ENCODE measurements around the gene SH3GL2. TPM values are rescaled to one million over a fixed set of nuclear protein-coding genes. Genes with fewer than 3 reads are reported as not detected.

The SH3GL2 gene
- polyA plus RNA-seq, 1 donor (not counting 4 experiments of a cell fraction or from before 2014, with no cell fraction given): not detected

- H4K20me1 ChIP-seq (ENCODE audit: control insufficient read depth, extremely low read depth, insufficient read depth, low read length): no peaks in the 10 kb centered on the region
- H3K9ac ChIP-seq (ENCODE audit: control insufficient read depth, extremely low read depth, insufficient read depth, low read length): no peak overlapping the region
- no peaks in the 10 kb centered on the region for H3K36me3 ChIP-seq (ENCODE audit: control insufficient read depth in 2 of 2, extremely low read depth in 1 of 2, insufficient read depth in 2 of 2, low read length in 2 of 2)
- no peak overlapping the region for H3K4me2 ChIP-seq (ENCODE audit: control insufficient read depth, extremely low read depth, insufficient read depth, low read depth, low read length)
- H3K27me3 ChIP-seq (ENCODE audit: control insufficient read depth, extremely low read depth, insufficient read depth, low read length): no peaks in the 10 kb centered on the region
- H3K79me2 ChIP-seq (ENCODE audit: control insufficient read depth, insufficient read depth, low read length): no peaks in the 10 kb centered on the region
- no peaks in the 10 kb centered on the region for H3K4me1 ChIP-seq (ENCODE audit: control insufficient read depth, extremely low read depth, insufficient read depth, low read length)
- no peak overlapping the region for H3K4me3 ChIP-seq (ENCODE audit: control insufficient read depth in 2 of 3, extremely low read depth in 1 of 3, insufficient read depth in 2 of 3, low read depth in 1 of 3, low read length in 3 of 3)
- FAIRE-seq (no peak), DNase-seq (ENCODE audit: low read depth, low spot score) (no peak)
- H3K9me3 ChIP-seq (ENCODE audit: control insufficient read depth, low read depth, low read length): no peaks in the 10 kb centered on the region
- no peak overlapping the region for H2AFZ ChIP-seq (ENCODE audit: control insufficient read depth, low read length)
- H3K9me1 ChIP-seq (ENCODE audit: control insufficient read depth, extremely low read depth, insufficient read depth, low read length): no peaks in the 10 kb centered on the region
- dilution Hi-C loops (cut with MboI; ENCODE audit: extremely low pct_ligation_motif_present, low sequenced_read_pairs): no loop called here
- TF ChIP-seq CTCF (optimal IDR thresholded peaks at IDR 0.05 in 1 of 3, IDR thresholded peaks at IDR 0.05 in 1 of 3, conservative IDR thresholded peaks at IDR 0.05 in 1 of 3; ENCODE audit: extremely low read depth in 1 of 3, insufficient read depth in 2 of 3, low read length in 3 of 3): no peak
- no peak for TF ChIP-seq EZH2 (IDR thresholded peaks at IDR 0.05; ENCODE audit: low read length)
- no peak overlapping the region for H3K27ac ChIP-seq (ENCODE audit: control insufficient read depth, insufficient read depth, low read length)
Observed at GRCh38 chr9:17813798-17814197, 234.9 kb downstream of the SH3GL2 start.

GRCh38 chr9:17816431-17817027 is 237.7 kb downstream of the SH3GL2 start:
- no peaks in the 10 kb centered on the region for H3K9me3 ChIP-seq (ENCODE audit: control insufficient read depth, low read depth, low read length)
- H3K9me1 ChIP-seq (ENCODE audit: control insufficient read depth, extremely low read depth, insufficient read depth, low read length): no peaks in the 10 kb centered on the region
- dilution Hi-C loops (cut with MboI; ENCODE audit: extremely low pct_ligation_motif_present, low sequenced_read_pairs): no loop called here
- H3K79me2 ChIP-seq (ENCODE audit: control insufficient read depth, insufficient read depth, low read length): no peaks in the 10 kb centered on the region
- no peak overlapping the region for H3K4me3 ChIP-seq (ENCODE audit: control insufficient read depth in 2 of 3, extremely low read depth in 1 of 3, insufficient read depth in 2 of 3, low read depth in 1 of 3, low read length in 3 of 3)
- H3K27ac ChIP-seq (ENCODE audit: control insufficient read depth, insufficient read depth, low read length): no peak overlapping the region
- no peak overlapping the region for H3K4me2 ChIP-seq (ENCODE audit: control insufficient read depth, extremely low read depth, insufficient read depth, low read depth, low read length)
- no peak for FAIRE-seq
- H2AFZ ChIP-seq (ENCODE audit: control insufficient read depth, low read length): no peak overlapping the region
- no peak overlapping the region for H3K9ac ChIP-seq (ENCODE audit: control insufficient read depth, extremely low read depth, insufficient read depth, low read length)
- DNase-seq (ENCODE audit: low read depth, low spot score): no peak
- H4K20me1 ChIP-seq (ENCODE audit: control insufficient read depth, extremely low read depth, insufficient read depth, low read length): no peaks in the 10 kb centered on the region
- no peaks in the 10 kb centered on the region for H3K27me3 ChIP-seq (ENCODE audit: control insufficient read depth, extremely low read depth, insufficient read depth, low read length)
- H3K36me3 ChIP-seq (ENCODE audit: control insufficient read depth in 2 of 2, extremely low read depth in 1 of 2, insufficient read depth in 2 of 2, low read length in 2 of 2): no peaks in the 10 kb centered on the region
- no peaks in the 10 kb centered on the region for H3K4me1 ChIP-seq (ENCODE audit: control insufficient read depth, extremely low read depth, insufficient read depth, low read length)
- TF ChIP-seq CTCF (optimal IDR thresholded peaks at IDR 0.05 in 1 of 3, IDR thresholded peaks at IDR 0.05 in 1 of 3, conservative IDR thresholded peaks at IDR 0.05 in 1 of 3; ENCODE audit: extremely low read depth in 1 of 3, insufficient read depth in 2 of 3, low read length in 3 of 3): no peak
- TF ChIP-seq EZH2 (IDR thresholded peaks at IDR 0.05; ENCODE audit: low read length): no peak
